K562 (cell line): ENCODE data around the gene FBXW11.

Source experiments
- ATF2 ChIP-seq: sonication (generic); formaldehyde crosslinking; IDR thresholded peaks from 2 replicates; pipeline ENCODE4 v1.8.1; 2022; ENCODE audit warnings: missing genetic modification reagents
- BRF1 ChIP-seq: IDR thresholded peaks from 3 replicates; pipeline ENCODE4 v1.6.1; 2011; ENCODE audit warnings: borderline replicate concordance, mild to moderate bottlenecking; ENCODE audit not compliant: insufficient read length; ENCODE audit errors: extremely low read depth
- FOXA1 ChIP-seq: fragments of 450-650 bp; IDR thresholded peaks from 2 replicates; pipeline ENCODE4 v1.6.1; 2016; ENCODE audit warnings: mild to moderate bottlenecking, borderline replicate concordance
- HMG20A ChIP-seq: fragments of 450-650 bp; formaldehyde crosslinking; conservative IDR thresholded peaks from 2 replicates; pipeline ENCODE4 v1.4.0; 2020; ENCODE audit warnings: mild to moderate bottlenecking, mixed read lengths
- SRF ChIP-seq, 2 experiments: fragments of 250-450, 450-650 bp in 1 of 2; sonication (Bioruptor Pico) in 1 of 2; sonication (generic) in 1 of 2; formaldehyde crosslinking; IDR thresholded peaks; 2 replicates each; pipeline versions ENCODE4 v1.5.0 to v1.5.1; 2020 to 2022; ENCODE audit warnings: mild to moderate bottlenecking in 1 of 2, missing genetic modification reagents in 1 of 2

- no peak for TF ChIP-seq BRF1
- no peak for TF ChIP-seq ATF2
- TF ChIP-seq HMG20A (CRISPR knock-in tag): no peak
- no peak for TF ChIP-seq FOXA1
- TF ChIP-seq SRF (CRISPR knock-in tag; IDR thresholded peaks at IDR 0.05): no peak
Observed at GRCh38 chr5:171920765-171921391, 85.6 kb downstream of the FBXW11 start.
